GM23248 (cell line): ENCODE measurements around the gene BHLHE40. TPM values are rescaled to one million over a fixed set of nuclear protein-coding genes. Genes with fewer than 3 reads are reported as not detected.

Experiments used
- DNase-seq: peaks from one replicate; pipeline ENCODE4 v3.0.0-alpha.2; 2015
- H2AFZ ChIP-seq: fragments of 200-600 bp; sonication (generic); 2 replicates; pipeline ENCODE4 v1.6.1; 2016; ENCODE audit warnings: antibody characterized with exemption
- H3F3A ChIP-seq: fragments of 200-600 bp; sonication (generic); 2 replicates; pipeline ENCODE4 v1.6.1; 2016; ENCODE audit warnings: mild to moderate bottlenecking, antibody characterized with exemption, mixed run types; ENCODE audit not compliant: insufficient read depth
- H3K27ac ChIP-seq: fragments of 200-600 bp; sonication (generic); 2 replicates; pipeline ENCODE4 v1.5.1; 2016; ENCODE audit warnings: mild to moderate bottlenecking
- H3K27me3 ChIP-seq: fragments of 200-600 bp; sonication (generic); replicated peaks from 2 replicates; pipeline ENCODE4 v1.6.1; 2016; ENCODE audit warnings: mild to moderate bottlenecking; ENCODE audit not compliant: insufficient read depth
- H3K36me3 ChIP-seq: fragments of 200-600 bp; sonication (generic); 2 replicates; pipeline ENCODE4 v1.6.1; 2016; ENCODE audit warnings: low read depth, mild to moderate bottlenecking
- H3K4me1 ChIP-seq: fragments of 200-600 bp; sonication (generic); 2 replicates; pipeline ENCODE4 v1.6.1; 2016; ENCODE audit warnings: mild to moderate bottlenecking; ENCODE audit not compliant: insufficient read depth
- H3K4me2 ChIP-seq: fragments of 200-600 bp; sonication (generic); one replicate; pipeline ENCODE4 v1.6.1; 2016; ENCODE audit warnings: mild to moderate bottlenecking; ENCODE audit not compliant: unreplicated experiment
- H3K4me3 ChIP-seq: fragments of 200-600 bp; sonication (generic); 2 replicates; pipeline ENCODE4 v1.5.1; 2016; ENCODE audit warnings: mild to moderate bottlenecking
- H3K79me2 ChIP-seq: fragments of 200-600 bp; sonication (generic); 2 replicates; pipeline ENCODE4 v1.6.1; 2016; ENCODE audit warnings: mild to moderate bottlenecking; ENCODE audit not compliant: insufficient read depth
- H3K9ac ChIP-seq: fragments of 200-600 bp; sonication (generic); 2 replicates; pipeline ENCODE4 v1.6.1; 2016; ENCODE audit warnings: mild to moderate bottlenecking
- H3K9me2 ChIP-seq: fragments of 200-600 bp; sonication (generic); 2 replicates; pipeline ENCODE4 v1.6.1; 2016; ENCODE audit warnings: mixed run types, mild to moderate bottlenecking, moderate library complexity; ENCODE audit not compliant: insufficient read depth
- H3K9me3 ChIP-seq: fragments of 200-600 bp; sonication (generic); one replicate; pipeline ENCODE4 v1.6.1; 2017; ENCODE audit warnings: low read depth
- H4K20me1 ChIP-seq: fragments of 200-600 bp; sonication (generic); 2 replicates; pipeline ENCODE4 v1.6.0; 2016; ENCODE audit not compliant: insufficient read depth
- EZH2 ChIP-seq: fragments of 200-600 bp; sonication (generic); IDR thresholded peaks from 2 replicates; pipeline ENCODE4 v1.6.1; 2018; ENCODE audit warnings: antibody characterized with exemption, mild to moderate bottlenecking; ENCODE audit not compliant: insufficient read depth, poor library complexity, severe bottlenecking
- EZH2phosphoT487 ChIP-seq: fragments of 200-600 bp; sonication (generic); IDR thresholded peaks from 2 replicates; pipeline ENCODE4 v1.6.1; 2018; ENCODE audit warnings: antibody characterized with exemption, moderate library complexity, mild to moderate bottlenecking, low read depth; ENCODE audit not compliant: insufficient read depth
- WGBS, 2 experiments: methylation state at CpG; one replicate each; pipeline ENCODE4 v1.1.6; 2015 to 2017; ENCODE audit warnings: low lambda C conversion rate in 2 of 2, low coverage in 1 of 2; ENCODE audit errors: missing lambda C conversion rate in 2 of 2; 5-methylcytosine and 5-hydroxymethylcytosine counted together
- in situ Hi-C: fragments of 300-500 bp; cut with MboI; formaldehyde crosslinking; loops from 2 replicates; pipeline ENCODE4 v1.15.0; 2020
- polyA plus RNA-seq: library from polyadenylated mRNA; unstranded; fragments of >200 nt; fragmentation: Nextera tagmentation; extraction: Ambion mirVana; gene quantifications from 2 replicates; pipeline ENCODE4 v1.2.1, GENCODE V29; 2016
- total RNA-seq: library from RNA; depleted of rRNA; stranded (reverse); fragments of >200 nt; shearing (Covaris generic); gene quantifications from 2 replicates; pipeline ENCODE4 v1.2.3, GENCODE V29; 2014

Gene BHLHE40
- total and polyA plus RNA-seq, 2 experiments from 2014 or later, result 33.9 to 42.9 TPM

DNA sequence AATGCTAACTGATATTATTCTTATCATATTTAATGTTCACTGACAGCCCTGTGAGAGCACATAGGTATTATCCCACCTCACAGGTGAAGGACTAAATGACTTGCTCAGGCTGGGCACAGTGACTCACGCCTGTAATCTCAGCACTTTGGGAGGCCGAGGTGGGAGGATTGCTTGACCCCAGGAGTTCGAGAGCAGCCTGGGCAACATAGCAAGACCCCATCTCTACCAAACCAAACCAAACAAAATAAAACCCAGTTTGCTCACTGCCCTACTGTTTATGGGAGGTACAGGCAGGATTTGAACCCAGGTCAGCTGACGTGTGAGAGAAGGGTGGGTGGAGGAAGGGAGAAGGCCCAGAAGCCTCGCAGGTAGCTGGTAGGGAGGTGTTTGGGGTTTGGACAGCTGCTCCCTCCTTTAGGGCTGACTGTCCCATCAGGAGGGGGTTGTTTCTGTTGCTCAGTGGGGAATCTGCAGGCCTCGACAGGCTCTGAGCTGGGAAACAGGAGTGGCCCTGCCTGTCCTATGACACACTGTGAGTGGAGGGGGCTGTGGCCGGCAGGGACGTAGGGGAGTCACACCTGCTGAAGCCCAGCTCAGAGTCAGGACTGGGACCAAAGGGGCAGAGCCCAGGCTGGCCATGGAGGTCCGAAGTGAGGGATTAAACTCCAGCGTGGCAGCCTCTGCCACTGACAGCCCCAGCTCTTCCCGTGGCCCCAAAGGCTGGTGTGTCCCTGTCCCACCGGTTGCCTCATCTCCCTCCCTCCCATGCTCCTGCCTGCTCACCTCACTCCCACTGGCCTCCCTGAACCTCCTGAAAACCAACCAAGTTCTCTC is 25.3 kb downstream of the BHLHE40 start:
- H3K9me2 ChIP-seq, result no peaks in the 10 kb centered on the region
- in situ Hi-C loops, result no loop called here
- H3K4me1 ChIP-seq, result peaks cover 2% of the 10 kb centered on the region; the same call in 1 of the 2 replicates
- H3K9me3 ChIP-seq, result no peaks in the 10 kb centered on the region
- H3K4me3 ChIP-seq, result no peak overlapping the region
- WGBS, 2 experiments, result 93 to 94% methylated on average over 12 of the region's 12 CpGs
- H3F3A ChIP-seq, result no peaks in the 10 kb centered on the region
- TF ChIP-seq EZH2phosphoT487 (no peak), EZH2 (no peak)
- no peaks in the 10 kb centered on the region for H3K36me3 ChIP-seq
- H3K79me2 ChIP-seq, result no peaks in the 10 kb centered on the region
- H3K4me2 ChIP-seq, result no peak overlapping the region
- no peak for DNase-seq
- no peaks in the 10 kb centered on the region for H3K27me3 ChIP-seq
- H3K27ac ChIP-seq, result no peak overlapping the region
- H2AFZ ChIP-seq, result no peak overlapping the region
- H4K20me1 ChIP-seq, result no peaks in the 10 kb centered on the region
- no peak overlapping the region for H3K9ac ChIP-seq

DNA sequence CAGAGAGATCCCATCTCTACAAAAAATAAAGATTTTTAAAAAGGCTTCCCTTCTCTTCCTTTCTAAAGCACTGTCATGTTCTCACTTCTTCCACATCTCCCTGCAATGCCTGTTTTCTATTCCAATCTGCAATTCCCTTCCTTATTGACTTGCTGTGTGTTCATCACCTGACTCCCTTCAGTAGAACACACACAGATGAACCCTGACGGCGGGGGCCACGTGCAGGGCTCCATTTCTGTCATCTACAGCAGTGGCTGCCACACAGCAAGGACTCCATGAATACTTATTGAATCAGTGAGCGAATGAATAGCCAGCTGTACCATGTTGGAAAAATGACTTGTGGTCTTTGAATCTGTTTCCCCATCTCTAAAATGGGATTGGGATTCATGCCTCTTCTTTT is 26.1 kb downstream of the BHLHE40 start:
- 63 to 64% methylated on average over 4 of the region's 4 CpGs for WGBS, 2 experiments
- Histone ChIP-seq H3K27me3 (no peaks in the 10 kb centered on the region), H3K9ac (no peak overlapping the region), H3K4me3 (no peak overlapping the region), H2AFZ (no peak overlapping the region), H3K9me2 (no peaks in the 10 kb centered on the region), H3K4me2 (no peak overlapping the region), H3K36me3 (no peaks in the 10 kb centered on the region), H3K79me2 (no peaks in the 10 kb centered on the region), H3F3A (no peaks in the 10 kb centered on the region), H3K27ac (no peak overlapping the region), H3K4me1 (peaks cover 7% of the 10 kb centered on the region; the same call in 1 of the 2 replicates), H3K9me3 (no peaks in the 10 kb centered on the region), H4K20me1 (no peaks in the 10 kb centered on the region)
- DNase-seq, result no peak
- TF ChIP-seq EZH2 (no peak), EZH2phosphoT487 (no peak)
- in situ Hi-C loops, result no loop called here

DNA sequence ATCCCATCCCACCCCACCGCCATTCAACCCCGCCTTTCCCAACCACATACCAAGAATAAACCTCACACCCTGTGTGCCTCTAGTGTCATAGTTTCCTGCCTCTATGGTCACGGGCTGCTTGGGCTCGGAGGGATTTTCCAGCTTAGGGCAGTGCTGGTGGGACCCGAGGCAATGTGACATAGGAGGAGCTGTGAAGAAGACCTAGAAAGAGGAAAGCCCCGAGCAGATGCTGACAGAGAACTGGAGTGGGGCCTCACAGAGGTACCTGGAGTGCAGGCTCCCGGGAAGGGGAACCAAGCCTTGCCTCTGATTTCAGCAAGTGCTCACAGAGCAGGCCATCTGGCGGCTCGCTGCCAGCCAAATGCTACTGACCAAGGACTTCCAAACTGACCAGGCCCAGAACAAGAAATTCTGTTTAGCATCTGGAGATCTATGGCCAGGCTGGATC is 27.5 kb downstream of the BHLHE40 start:
- no peaks in the 10 kb centered on the region for H3K9me3 ChIP-seq
- no peaks in the 10 kb centered on the region for H3K9me2 ChIP-seq
- H3K27me3 ChIP-seq, result no peaks in the 10 kb centered on the region
- H3K4me2 ChIP-seq, result no peak overlapping the region
- in situ Hi-C loops, result no loop called here
- H3K4me1 ChIP-seq, result peaks cover 12% of the 10 kb centered on the region; the same call in 1 of the 2 replicates
- no peak for DNase-seq
- no peaks in the 10 kb centered on the region for H3K36me3 ChIP-seq
- H3F3A ChIP-seq, result no peaks in the 10 kb centered on the region
- H3K4me3 ChIP-seq, result no peak overlapping the region
- H3K79me2 ChIP-seq, result no peaks in the 10 kb centered on the region
- no peak overlapping the region for H3K27ac ChIP-seq
- no peak overlapping the region for H2AFZ ChIP-seq
- no peaks in the 10 kb centered on the region for H4K20me1 ChIP-seq
- TF ChIP-seq EZH2phosphoT487 (no peak), EZH2 (no peak)
- H3K9ac ChIP-seq, result no peak overlapping the region
- WGBS, 2 experiments, result 79 to 84% methylated on average over 9 of the region's 9 CpGs

DNA sequence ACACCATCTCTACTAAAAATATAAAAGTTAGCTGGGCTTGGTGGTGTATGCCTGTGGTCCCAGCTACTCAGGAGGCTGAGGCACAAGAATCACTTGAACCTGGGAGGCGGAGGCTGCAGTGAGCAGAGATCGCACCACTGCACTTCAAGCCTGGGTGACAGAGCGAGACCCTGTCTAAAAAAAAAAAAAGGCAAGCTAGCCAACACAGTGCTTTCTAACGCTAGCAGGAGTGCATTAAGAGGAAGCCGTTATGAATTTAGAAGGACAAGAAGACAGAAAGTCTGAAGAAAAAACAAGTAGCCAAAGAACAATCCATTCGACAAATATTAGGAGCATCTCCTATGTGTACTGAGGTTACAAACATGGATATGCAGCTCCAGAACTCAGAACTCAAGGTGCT is 28.6 kb downstream of the BHLHE40 start:
- in situ Hi-C loops, result no loop called here
- Histone ChIP-seq H3K36me3 (no peaks in the 10 kb centered on the region), H3F3A (no peaks in the 10 kb centered on the region), H3K27me3 (no peaks in the 10 kb centered on the region), H3K9me2 (no peaks in the 10 kb centered on the region), H3K27ac (no peak overlapping the region), H3K4me2 (no peak overlapping the region), H3K4me3 (no peak overlapping the region), H3K9ac (no peak overlapping the region), H3K9me3 (no peaks in the 10 kb centered on the region), H3K4me1 (peaks cover 13% of the 10 kb centered on the region), H3K79me2 (no peaks in the 10 kb centered on the region), H4K20me1 (no peaks in the 10 kb centered on the region), H2AFZ (no peak overlapping the region)
- DNase-seq, result no peak
- WGBS, 2 experiments, result 85 to 90% methylated on average over 6 of the region's 6 CpGs
- no peak for TF ChIP-seq EZH2phosphoT487
- TF ChIP-seq EZH2, result no peak
